Thyroid gland (tissue), 4 donors: ENCODE measurements around the gene KIF1B. TPM values are rescaled to one million over a fixed set of nuclear protein-coding genes. Genes with fewer than 3 reads are reported as not detected.

Experiments used
- DNase-seq, 2 donors: peaks; one replicate each; pipeline ENCODE4 v3.0.0-alpha.2; 2019
- H3K27ac ChIP-seq, 3 donors: fragments of 200-600 bp; sonication (generic); 1 replicate in 2 of 3; 2 replicates in 1 of 3; pipeline ENCODE4 v1.5.1; 2016 to 2019; ENCODE audit warnings: mild to moderate bottlenecking in 1 of 3, moderate library complexity in 1 of 3
- H3K27me3 ChIP-seq: fragments of 200-600 bp; sonication (generic); one replicate; pipeline ENCODE4 v1.5.1; 2019
- H3K36me3 ChIP-seq, 2 donors: fragments of 200-600 bp; sonication (generic); one replicate each; pipeline ENCODE4 v1.5.1; 2016 to 2019
- H3K4me1 ChIP-seq, 2 donors: fragments of 200-600 bp; sonication (generic); one replicate each; pipeline ENCODE4 v1.5.1; 2017 to 2019
- H3K4me3 ChIP-seq, 3 donors: fragments of 200-600 bp; sonication (generic); replicated peaks in 1 of 3; 1 replicate in 2 of 3; 2 replicates in 1 of 3; pipeline ENCODE4 v1.5.1; 2016; ENCODE audit warnings: mild to moderate bottlenecking in 1 of 3
- H3K9me3 ChIP-seq: fragments of 200-600 bp; sonication (generic); one replicate; pipeline ENCODE4 v1.5.1; 2017
- POLR2A ChIP-seq, 2 donors: fragments of 450-650 bp; IDR thresholded peaks; one replicate each; pipeline ENCODE4 v1.6.1; 2017; ENCODE audit warnings: antibody characterized with exemption in 2 of 2, mild to moderate bottlenecking in 2 of 2, moderate library complexity in 1 of 2
- WGBS, 2 donors: methylation state at CpG; one replicate each; pipeline ENCODE4 v1.1.5; 2017; 5-methylcytosine and 5-hydroxymethylcytosine counted together
- intact Hi-C: fragments of 100-400 bp; cut with DNase I; formaldehyde crosslinking; loops from one replicate; pipeline ENCODE4 v1.15.1; 2023
- total RNA-seq, 4 donors: library from RNA; depleted of rRNA; stranded (reverse); fragments of >200 nt; gene quantifications; one replicate each; pipeline ENCODE4 v1.2.3, GENCODE V29; 2016
- TF ChIP-seq, protein P1 (sequence below), 6 experiments: fragments of 200-600 bp in 3 of 6; fragments of 450-650 bp in 3 of 6; sonication (generic) in 3 of 6; IDR thresholded peaks; one replicate each; pipeline ENCODE4 v1.5.1; 2016 to 2019; ENCODE audit warnings: antibody characterized with exemption in 6 of 6, mild to moderate bottlenecking in 2 of 6, inconsistent platforms in 1 of 6, moderate library complexity in 1 of 6

Gene KIF1B
- total RNA-seq, 4 donors from 2014 or later, result 51.7 to 70.5 (median 53.5) TPM

DNA sequence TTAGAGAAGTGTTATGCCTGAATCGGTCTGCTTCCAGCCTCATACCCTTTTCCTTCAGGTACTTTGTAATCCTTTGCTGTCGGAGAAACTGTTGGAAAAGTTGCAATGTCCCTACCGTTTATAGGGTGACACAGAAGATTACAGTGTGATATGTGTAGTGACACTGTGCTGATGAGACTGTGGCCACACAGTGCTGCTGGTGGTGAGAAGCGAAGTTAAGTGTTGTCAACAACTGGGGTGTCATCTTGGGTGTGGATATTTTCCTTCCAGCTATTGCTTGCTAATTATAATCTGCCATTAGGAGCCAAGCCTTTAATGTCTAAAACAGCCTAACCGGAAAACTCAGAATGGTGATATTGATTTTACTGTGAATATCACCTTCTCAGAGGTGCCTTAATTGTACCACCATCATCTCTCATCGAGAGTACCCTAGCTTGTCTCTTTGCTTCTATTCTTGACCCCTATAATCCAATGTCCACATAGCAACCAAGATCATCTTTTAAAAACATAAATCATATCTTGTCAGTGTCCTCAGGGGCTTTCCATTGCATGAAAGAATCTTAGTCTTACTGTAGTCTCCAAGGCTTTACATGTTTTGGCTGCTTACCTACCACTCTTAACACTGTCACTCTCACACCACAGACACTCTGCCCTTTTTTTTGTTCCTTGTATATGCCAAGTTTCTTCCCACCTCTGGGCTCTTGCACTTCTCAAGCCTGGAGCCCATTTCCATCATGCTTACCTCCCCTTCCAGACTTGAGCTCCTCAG lies 99.1 kb downstream of the KIF1B start:
- TF ChIP-seq, protein P1, sequence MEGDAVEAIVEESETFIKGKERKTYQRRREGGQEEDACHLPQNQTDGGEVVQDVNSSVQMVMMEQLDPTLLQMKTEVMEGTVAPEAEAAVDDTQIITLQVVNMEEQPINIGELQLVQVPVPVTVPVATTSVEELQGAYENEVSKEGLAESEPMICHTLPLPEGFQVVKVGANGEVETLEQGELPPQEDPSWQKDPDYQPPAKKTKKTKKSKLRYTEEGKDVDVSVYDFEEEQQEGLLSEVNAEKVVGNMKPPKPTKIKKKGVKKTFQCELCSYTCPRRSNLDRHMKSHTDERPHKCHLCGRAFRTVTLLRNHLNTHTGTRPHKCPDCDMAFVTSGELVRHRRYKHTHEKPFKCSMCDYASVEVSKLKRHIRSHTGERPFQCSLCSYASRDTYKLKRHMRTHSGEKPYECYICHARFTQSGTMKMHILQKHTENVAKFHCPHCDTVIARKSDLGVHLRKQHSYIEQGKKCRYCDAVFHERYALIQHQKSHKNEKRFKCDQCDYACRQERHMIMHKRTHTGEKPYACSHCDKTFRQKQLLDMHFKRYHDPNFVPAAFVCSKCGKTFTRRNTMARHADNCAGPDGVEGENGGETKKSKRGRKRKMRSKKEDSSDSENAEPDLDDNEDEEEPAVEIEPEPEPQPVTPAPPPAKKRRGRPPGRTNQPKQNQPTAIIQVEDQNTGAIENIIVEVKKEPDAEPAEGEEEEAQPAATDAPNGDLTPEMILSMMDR (IDR thresholded peaks at IDR 0.05), result no peak
- no peak for TF ChIP-seq POLR2A (IDR thresholded peaks at IDR 0.05)
- intact Hi-C loops, result no loop called here
- Histone ChIP-seq H3K4me1 (peaks cover 14% of the 10 kb centered on the region in 2 donors), H3K36me3 (no peaks in the 10 kb centered on the region), H3K9me3 (no peaks in the 10 kb centered on the region), H3K27ac (peak overlapping the region in 1 of 3 donors; percentile 73), H3K4me3 (no peak overlapping the region), H3K27me3 (no peaks in the 10 kb centered on the region)
- DNase-seq, result no peak
- WGBS, 2 donors, result 84 to 92% methylated on average over 6 of the region's 6 CpGs

DNA sequence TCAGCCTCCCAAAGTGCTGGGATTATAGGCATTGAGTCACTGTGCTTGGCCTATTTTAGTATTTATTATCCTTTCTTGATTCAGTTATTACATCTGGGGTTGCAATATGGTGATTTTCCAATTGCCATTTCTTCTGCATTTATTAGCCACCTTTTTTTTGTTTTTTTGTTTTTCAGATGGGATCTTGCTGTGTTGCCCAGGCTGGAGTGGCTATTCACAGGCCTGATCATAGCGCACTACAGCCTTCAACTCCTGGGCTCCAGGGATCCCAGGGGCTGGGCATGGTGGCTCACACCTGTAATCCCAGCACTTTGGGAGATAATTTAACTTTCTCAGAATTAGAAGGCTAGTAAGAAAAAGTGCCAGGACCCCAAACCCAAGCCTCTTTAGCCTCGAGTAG lies 106.4 kb downstream of the KIF1B start:
- no peaks in the 10 kb centered on the region for H3K4me1 ChIP-seq
- H3K27me3 ChIP-seq, result no peaks in the 10 kb centered on the region
- intact Hi-C loops, result no loop called here
- no peak for DNase-seq
- no peaks in the 10 kb centered on the region for H3K9me3 ChIP-seq
- no peak overlapping the region for H3K27ac ChIP-seq
- H3K36me3 ChIP-seq, result peaks cover 0 to 1% of the 10 kb centered on the region in 2 donors
- 96 to 100% methylated on average over 2 of the region's 2 CpGs for WGBS, 2 donors
- no peak for TF ChIP-seq POLR2A (IDR thresholded peaks at IDR 0.05)
- TF ChIP-seq, protein P1 (IDR thresholded peaks at IDR 0.05), result no peak
- H3K4me3 ChIP-seq, result no peak overlapping the region

DNA sequence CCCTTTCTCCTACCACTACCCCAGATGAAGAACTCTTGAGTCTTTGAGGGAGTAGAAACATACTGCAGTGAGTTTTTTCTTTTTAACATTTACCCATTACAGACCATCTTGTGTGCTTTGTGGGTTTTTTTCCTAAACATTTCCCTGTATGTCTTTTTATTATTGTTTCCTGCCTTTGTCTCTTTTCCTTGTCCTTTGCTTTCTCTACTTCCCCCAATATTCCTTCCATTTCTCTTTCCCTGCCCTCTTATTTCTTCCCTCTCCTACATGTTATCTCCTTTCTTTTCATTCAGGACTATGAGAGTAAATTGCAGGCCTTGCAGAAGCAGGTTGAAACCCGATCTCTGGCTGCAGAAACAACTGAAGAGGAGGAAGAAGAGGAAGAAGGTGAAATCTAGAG lies 109.4 kb downstream of the KIF1B start:
- Histone ChIP-seq H3K36me3 (peaks cover 6 to 9% of the 10 kb centered on the region in 2 donors), H3K27me3 (no peaks in the 10 kb centered on the region), H3K4me3 (no peak overlapping the region), H3K4me1 (no peaks in the 10 kb centered on the region), H3K9me3 (no peaks in the 10 kb centered on the region), H3K27ac (no peak overlapping the region)
- TF ChIP-seq, protein P1 (IDR thresholded peaks at IDR 0.05), result no peak
- no peak for TF ChIP-seq POLR2A (IDR thresholded peaks at IDR 0.05)
- no peak for DNase-seq
- intact Hi-C loops, result no loop called here
- 86 to 89% methylated on average over 1 of the region's 1 CpG for WGBS, 2 donors

DNA sequence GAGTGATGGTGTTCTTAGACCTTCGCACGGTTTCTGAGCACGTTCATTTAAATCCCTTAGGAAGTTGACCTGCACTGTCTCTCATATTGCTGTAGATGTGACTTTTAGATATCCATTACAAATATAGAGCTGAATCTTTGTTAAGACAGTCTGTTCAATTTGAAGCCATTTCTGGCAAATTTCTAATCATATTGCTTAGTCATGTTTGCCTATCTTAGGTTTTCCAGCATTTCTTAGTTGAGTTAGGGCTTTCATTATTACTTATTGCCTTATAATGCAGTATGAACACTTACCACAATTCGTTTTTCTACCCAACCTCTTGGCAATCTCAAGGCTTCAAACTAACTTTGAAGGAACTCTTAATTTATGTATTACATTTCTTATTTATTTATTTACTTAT lies 110.0 kb downstream of the KIF1B start:
- no peaks in the 10 kb centered on the region for H3K27me3 ChIP-seq
- H3K9me3 ChIP-seq, result no peaks in the 10 kb centered on the region
- TF ChIP-seq, protein P1 (IDR thresholded peaks at IDR 0.05), result no peak
- TF ChIP-seq POLR2A (IDR thresholded peaks at IDR 0.05), result no peak
- H3K36me3 ChIP-seq, result peaks cover 11% of the 10 kb centered on the region in 2 donors
- intact Hi-C loops, result no loop called here
- 84 to 85% methylated on average over 4 of the region's 4 CpGs for WGBS, 2 donors
- H3K4me3 ChIP-seq, result no peak overlapping the region
- DNase-seq, result no peak
- H3K4me1 ChIP-seq, result no peaks in the 10 kb centered on the region
- no peak overlapping the region for H3K27ac ChIP-seq

DNA sequence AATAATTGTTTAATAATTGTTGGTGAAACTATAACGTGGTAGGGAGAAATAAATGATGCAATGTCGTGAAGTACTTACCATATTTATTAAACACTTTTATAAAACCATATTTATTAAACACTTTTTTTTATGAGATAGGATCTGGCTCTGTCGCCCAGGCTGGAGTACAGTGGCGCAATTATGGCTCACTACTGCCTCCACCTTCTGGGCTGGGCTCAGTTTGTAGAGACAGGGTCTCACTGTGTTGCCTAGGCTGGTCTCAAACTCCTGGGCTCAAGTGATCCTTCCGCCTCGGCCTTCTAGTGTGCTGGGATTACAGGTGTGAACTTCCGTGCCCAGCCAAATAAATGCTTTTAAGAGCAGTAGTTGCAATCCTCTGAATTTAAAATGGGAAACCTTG lies 112.5 kb downstream of the KIF1B start:
- Histone ChIP-seq H3K4me1 (no peaks in the 10 kb centered on the region), H3K4me3 (no peak overlapping the region), H3K27me3 (no peaks in the 10 kb centered on the region), H3K27ac (no peak overlapping the region), H3K36me3 (peaks cover 19 to 23% of the 10 kb centered on the region in 2 donors), H3K9me3 (no peaks in the 10 kb centered on the region)
- no peak for TF ChIP-seq POLR2A (IDR thresholded peaks at IDR 0.05)
- TF ChIP-seq, protein P1 (IDR thresholded peaks at IDR 0.05), result no peak
- no peak for DNase-seq
- WGBS, 2 donors, result 97 to 98% methylated on average over 7 of the region's 7 CpGs
- intact Hi-C loops, result no loop called here
